Bronchial epithelial cell (primary cell): ENCODE results near the gene TMEM17. TPM values are rescaled to one million over a fixed set of nuclear protein-coding genes. Genes with fewer than 3 reads are reported as not detected.

Experiments used
- DNase-seq: peaks from one replicate; pipeline ENCODE4 v3.0.0-alpha.2; 2010; ENCODE audit warnings: low read depth
- FAIRE-seq: peaks from 2 replicates; lab custom pipeline; 2011; peaks lifted over from hg19 to GRCh38; lab: Jason Lieb, UNC
- H3K27me3 ChIP-seq: 2 replicates; pipeline ENCODE4 v1.5.1; 2011; ENCODE audit warnings: low read length; ENCODE audit not compliant: control insufficient read depth, insufficient read depth
- H3K36me3 ChIP-seq: 2 replicates; pipeline ENCODE4 v1.5.1; 2011; ENCODE audit warnings: low read length; ENCODE audit not compliant: control insufficient read depth, insufficient read depth
- H3K4me3 ChIP-seq: 2 replicates; pipeline ENCODE4 v1.5.1; 2011; ENCODE audit warnings: mild to moderate bottlenecking, low read depth, low read length, control low read depth
- CTCF ChIP-seq: IDR thresholded peaks from 2 replicates; pipeline ENCODE4 v1.5.1; 2011; ENCODE audit warnings: mild to moderate bottlenecking, moderate library complexity, low read length, control low read depth, inconsistent platforms; ENCODE audit not compliant: insufficient read depth, severe bottlenecking
- total RNA-seq: library from RNA; depleted of rRNA; stranded (reverse); fragments of >200 nt; gene quantifications from 2 replicates; pipeline ENCODE4 v1.2.1, GENCODE V29; 2014

Gene TMEM17
- total RNA-seq, 1 donor from 2014 or later: 1.1 TPM

- no peaks in the 10 kb centered on the region for H3K27me3 ChIP-seq
- no peaks in the 10 kb centered on the region for H3K36me3 ChIP-seq
- FAIRE-seq (no peak), DNase-seq (no peak)
- H3K4me3 ChIP-seq: no peak overlapping the region
- no peak for TF ChIP-seq CTCF
Observed at GRCh38 chr2:62469114-62469513, 36.9 kb downstream of the TMEM17 start.

GRCh38 chr2:62467475-62468321, 38.3 kb downstream of the TMEM17 start:
- Histone ChIP-seq H3K36me3 (no peaks in the 10 kb centered on the region), H3K4me3 (no peak overlapping the region), H3K27me3 (no peaks in the 10 kb centered on the region)
- DNase-seq: peak; percentile 62
- FAIRE-seq: peak; percentile 62
- no peak for TF ChIP-seq CTCF

GRCh38 chr2:62467100-62467474, 38.9 kb downstream of the TMEM17 start:
- no peak for DNase-seq
- H3K27me3 ChIP-seq: no peaks in the 10 kb centered on the region
- FAIRE-seq: no peak
- TF ChIP-seq CTCF: no peak
- no peak overlapping the region for H3K4me3 ChIP-seq
- no peaks in the 10 kb centered on the region for H3K36me3 ChIP-seq

DNA sequence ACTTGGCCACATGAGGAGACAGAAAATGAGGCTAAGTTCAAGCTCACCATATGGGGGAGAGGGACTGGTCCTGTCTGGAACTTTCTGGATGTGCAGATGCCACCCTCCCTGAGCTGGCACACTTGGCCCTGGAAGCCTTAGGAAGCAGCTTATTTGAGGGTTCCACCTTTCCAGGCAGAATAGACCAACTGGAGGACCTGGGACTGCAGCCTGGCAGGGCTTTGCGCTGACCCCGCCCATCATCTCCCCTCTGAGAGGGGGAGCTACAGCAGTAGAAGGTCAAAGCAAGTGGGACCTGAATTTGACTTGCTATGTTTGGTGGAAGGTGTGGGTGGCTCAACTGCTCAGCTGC, 39.5 kb downstream of the TMEM17 start:
- TF ChIP-seq CTCF: no peak
- FAIRE-seq: no peak
- no peaks in the 10 kb centered on the region for H3K27me3 ChIP-seq
- no peaks in the 10 kb centered on the region for H3K36me3 ChIP-seq
- H3K4me3 ChIP-seq: no peak overlapping the region
- DNase-seq: no peak

GRCh38 chr2:62465741-62466502, 40.1 kb downstream of the TMEM17 start:
- TF ChIP-seq CTCF: no peak
- Histone ChIP-seq H3K36me3 (no peaks in the 10 kb centered on the region), H3K4me3 (no peak overlapping the region), H3K27me3 (no peaks in the 10 kb centered on the region)
- no peak for FAIRE-seq
- no peak for DNase-seq
